Panc1 (cell line): Measurements from ENCODE around the gene PHEX.

Source experiments
- CTCF ChIP-seq: fragments of 450-650 bp; IDR thresholded peaks from 2 replicates; pipeline ENCODE4 v1.5.1; 2017; ENCODE audit warnings: mild to moderate bottlenecking
- SIN3A ChIP-seq: IDR thresholded peaks from 2 replicates; pipeline ENCODE4 v1.6.1; 2012; ENCODE audit warnings: low read depth, mild to moderate bottlenecking, low read length, moderate library complexity, borderline replicate concordance; ENCODE audit not compliant: insufficient read depth

- TF ChIP-seq CTCF: no peak
- no peak for TF ChIP-seq SIN3A
These were observed 53.9 kb downstream of the PHEX start for GRCh38 chrX:22086003-22086402.
